IPS-NIHi11 (cell line): ENCODE data around the gene TIE1.

Source experiments
- DNase-seq: peaks from one replicate; pipeline ENCODE4 v3.0.0; 2012; ENCODE audit warnings: mixed read lengths, low spot score

TIE1 gene

DNA sequence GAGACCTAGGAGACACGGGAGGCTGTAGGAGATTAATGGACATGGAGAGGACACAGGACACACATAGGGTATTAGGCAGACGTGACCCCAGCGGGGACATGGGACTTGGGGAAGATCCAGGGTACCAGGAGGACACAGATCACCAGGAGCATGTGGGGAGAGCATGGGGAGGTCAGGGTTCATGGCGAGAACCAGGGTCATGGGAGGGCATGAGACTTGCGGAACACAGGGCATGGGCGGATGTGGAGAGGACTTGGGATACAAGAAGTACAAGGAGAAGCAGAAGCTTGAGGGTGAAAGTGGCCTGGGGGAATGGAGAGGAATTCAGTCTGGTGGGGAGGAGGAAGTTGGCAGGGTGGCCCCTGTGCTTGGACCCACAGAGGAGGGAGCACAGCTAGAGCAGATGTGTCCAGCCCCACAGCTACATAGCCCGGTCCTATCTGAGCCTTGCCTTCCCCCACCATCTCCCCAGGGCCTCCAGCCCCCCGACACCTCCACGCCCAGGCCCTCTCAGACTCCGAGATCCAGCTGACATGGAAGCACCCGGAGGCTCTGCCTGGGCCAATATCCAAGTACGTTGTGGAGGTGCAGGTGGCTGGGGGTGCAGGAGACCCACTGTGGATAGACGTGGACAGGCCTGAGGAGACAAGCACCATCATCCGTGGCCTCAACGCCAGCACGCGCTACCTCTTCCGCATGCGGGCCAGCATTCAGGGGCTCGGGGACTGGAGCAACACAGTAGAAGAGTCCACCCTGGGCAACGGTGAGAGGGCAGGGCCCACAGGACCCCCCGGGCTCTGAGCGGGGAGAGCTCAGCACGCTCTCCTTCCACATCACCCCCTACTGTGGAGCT, 12.1 kb downstream of the TIE1 start:
- DNase-seq = no peak

DNA sequence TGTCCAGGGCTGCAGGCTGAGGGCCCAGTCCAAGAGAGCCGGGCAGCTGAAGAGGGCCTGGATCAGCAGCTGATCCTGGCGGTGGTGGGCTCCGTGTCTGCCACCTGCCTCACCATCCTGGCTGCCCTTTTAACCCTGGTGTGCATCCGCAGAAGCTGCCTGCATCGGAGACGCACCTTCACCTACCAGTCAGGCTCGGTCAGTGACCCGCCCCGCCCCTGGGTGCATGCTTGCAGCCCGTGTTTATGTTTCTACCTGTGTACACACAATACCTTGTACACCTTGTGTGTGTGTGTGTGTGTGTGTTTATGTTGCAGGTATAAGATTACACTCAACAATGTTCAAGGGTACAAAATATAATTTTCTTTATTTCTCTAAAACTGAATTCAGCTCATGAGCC, 13.0 kb downstream of the TIE1 start:
- no peak for DNase-seq

DNA sequence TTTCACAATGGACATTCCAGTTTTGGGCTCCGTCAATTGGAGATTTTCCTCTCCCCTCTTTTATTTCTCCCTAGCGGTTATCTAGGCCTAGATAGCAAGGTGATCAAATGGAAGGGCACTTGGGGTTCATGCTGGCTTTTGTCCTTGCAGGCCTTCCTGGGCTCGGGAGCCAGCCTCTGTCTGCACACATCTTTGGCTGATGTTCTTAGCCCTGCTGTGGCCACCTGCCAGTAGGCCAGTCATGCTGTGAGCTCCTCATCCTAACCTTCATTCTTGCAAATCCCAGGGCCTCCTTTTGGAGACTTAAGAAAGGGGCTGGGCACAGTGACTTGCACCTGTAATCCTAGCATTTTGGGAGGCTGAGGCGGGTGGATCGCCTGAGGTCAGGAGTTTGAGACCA, 13.5 kb downstream of the TIE1 start:
- no peak for DNase-seq

DNA sequence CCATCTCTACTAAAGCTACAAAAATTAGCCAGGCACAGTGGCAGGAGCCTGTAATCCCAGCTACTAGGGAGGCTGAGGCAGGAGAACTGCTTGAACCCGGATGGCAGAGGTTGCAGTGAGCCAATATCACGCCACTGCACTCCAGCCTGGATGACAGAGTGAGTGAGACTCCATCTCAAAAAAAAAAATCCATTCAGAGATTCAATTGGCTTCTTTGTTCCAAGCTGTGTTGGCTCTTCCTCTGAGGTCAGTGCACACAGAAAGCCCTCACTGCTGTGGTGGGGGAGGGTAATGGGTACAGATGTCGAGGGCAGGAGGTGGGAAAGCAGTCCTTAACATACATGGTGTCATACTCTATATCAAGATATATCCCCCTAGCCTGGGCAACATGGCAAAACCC, 14.7 kb downstream of the TIE1 start:
- DNase-seq = no peak

DNA sequence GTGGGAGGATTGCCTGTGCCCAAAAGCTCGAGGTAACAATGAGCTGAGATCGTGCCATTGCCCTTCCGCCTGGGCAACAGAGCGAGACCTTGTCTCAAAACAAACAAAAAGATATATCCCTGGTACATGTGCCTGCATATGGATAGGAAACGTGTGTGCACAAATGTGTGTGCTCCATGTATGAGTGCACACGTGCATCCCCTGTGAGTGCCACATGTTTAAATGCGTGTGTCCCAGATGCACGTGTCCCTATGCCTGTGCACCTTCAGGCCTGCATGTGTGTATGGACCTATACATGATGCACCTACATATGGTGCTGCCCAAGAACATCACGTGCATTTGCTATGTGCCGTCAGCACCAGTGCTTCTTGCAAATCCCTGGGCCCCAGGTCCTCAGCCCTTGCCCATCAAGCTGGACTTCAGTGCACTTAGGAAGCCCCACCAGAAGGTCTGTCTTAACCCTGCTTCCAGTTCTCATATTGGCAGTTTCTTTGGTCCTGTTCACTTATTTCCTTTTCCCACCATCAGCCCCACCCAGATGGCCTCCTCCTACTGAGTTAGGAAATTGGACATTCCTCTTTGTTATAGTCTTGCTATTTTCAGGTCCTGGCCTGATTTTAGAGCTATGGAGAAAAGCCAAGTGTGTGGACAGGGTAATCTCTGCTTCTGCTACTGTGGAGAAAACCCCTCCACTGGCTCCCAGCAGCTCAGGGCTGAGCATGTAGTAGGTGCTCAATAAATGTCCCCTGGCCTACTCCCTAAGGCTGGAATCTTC, 15.4 kb downstream of the TIE1 start:
- no peak for DNase-seq

DNA sequence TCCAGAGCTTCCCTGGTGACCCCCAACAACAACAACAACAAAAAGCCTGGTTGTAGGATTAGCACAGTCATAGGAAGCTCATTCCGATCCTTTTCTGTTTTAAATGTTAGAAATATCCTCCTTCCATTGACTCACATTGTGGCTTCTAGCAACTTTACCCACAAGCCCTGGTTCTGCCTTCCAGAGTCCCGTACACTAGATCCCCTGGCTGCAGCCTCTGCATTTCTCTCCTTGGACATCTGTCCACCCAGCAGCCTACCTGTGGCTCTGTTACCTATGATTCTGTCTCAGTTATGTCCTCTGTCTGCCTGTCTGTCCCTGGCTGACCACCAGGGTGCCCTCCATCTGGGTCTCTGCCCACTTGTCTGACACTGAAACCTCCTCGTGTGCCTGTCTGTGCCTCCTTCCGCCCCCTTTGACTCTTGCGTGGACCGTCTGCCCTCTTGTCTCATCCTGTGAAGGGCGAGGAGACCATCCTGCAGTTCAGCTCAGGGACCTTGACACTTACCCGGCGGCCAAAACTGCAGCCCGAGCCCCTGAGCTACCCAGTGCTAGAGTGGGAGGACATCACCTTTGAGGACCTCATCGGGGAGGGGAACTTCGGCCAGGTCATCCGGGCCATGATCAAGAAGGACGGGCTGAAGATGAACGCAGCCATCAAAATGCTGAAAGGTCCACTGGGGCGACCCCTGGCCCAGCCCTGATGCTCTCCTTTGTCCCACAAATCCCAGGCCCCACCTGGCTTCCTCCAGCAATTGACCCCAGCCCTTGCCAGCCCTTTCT, 16.1 kb downstream of the TIE1 start:
- DNase-seq = peak; percentile 58

DNA sequence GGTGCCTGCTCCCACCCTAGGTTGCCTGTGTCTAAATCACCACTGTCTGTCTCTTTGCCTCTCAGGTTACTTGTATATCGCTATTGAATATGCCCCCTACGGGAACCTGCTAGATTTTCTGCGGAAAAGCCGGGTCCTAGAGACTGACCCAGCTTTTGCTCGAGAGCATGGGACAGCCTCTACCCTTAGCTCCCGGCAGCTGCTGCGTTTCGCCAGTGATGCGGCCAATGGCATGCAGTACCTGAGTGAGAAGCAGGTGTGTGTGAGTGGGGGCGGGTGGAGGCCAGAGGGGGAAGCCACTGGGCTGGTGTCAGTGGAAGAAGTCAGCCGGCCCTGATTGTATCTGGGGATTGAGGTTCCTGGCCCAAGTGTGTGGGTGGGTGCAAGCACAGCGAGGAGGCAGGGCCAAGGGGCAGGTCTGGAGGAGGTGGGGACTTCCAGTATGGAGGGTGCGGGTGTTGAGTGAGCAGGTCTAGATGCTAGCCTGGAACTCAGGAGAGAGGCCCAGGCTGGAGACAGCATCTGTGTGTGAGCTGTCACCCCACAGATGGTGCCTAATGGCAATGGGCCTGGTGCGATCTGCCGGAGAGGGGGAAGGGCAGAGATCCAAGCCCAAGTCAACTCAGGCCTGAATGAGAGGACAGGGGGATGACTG, 17.2 kb downstream of the TIE1 start:
- no peak for DNase-seq

DNA sequence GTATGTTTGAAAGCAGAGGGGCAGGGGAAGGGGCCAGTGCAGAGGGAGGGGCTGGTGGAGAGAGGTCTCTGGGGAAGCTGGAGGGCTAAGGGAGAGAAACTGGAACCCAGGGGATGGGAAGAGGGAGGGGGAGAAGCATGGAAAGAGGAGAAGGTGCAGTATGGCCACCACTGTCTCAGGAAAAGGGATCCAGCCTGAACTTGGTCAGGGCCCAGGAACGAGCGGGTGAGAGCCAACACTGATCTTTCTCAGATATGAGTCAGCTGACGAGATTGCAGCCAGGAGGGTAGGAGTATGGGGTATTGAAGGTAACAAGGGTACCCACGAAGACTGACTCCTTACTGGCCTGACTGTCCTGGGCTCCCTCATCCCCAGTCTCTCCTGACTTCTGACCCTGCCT, 18.0 kb downstream of the TIE1 start:
- no peak for DNase-seq

DNA sequence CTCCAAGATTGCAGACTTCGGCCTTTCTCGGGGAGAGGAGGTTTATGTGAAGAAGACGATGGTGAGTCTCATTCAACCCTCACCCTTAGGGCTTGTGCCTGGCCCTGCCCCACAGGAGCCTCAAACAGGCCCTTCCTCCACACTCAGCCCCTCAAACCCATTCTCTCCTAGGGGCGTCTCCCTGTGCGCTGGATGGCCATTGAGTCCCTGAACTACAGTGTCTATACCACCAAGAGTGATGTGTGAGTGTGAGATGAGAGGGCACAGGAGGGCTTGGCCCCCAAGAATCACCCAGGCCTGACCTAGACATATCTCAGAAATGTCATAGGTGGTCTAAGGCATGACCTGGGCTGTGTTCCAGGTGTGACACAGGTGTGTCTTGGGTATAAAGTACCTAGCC, 18.5 kb downstream of the TIE1 start:
- DNase-seq = no peak

DNA sequence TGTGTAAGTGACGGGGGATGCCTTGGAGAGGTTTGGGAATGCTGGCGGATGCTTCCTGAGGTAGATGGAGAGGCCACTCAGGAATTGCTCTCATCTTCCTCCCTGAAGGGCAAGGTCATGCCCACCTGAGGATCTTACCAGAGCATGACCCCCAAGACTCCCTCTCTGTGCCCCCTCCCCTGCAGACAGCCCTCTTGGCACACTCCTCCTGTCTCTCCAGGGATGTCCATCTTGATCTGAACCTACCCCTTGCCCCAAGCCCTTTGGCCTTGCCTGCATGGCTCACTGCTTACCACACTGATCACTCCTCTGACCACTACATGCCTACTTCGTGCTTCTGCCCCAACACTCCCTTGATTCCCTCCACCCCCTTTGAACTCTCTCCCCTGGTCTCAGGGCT, 19.0 kb downstream of the TIE1 start:
- DNase-seq = no peak

DNA sequence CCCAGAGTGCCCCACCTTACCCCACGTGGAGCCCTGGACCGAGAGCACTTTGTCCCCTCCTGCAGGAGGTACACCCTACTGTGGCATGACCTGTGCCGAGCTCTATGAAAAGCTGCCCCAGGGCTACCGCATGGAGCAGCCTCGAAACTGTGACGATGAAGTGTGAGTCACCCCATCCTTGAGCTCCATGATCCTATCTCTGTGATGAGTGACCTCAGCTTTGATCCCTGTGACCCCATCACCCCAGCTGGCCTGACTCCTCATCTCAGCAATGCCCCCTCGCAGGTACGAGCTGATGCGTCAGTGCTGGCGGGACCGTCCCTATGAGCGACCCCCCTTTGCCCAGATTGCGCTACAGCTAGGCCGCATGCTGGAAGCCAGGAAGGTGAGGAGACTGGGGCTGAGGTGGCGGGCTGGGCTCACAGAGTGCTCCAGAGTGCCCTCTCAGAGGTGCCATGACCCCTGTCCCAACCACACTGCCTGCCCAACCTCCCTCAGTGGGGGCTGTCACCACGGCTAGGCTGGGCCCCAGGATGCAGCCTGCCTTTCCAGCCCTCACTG, 20.6 kb downstream of the TIE1 start:
- DNase-seq = no peak

DNA sequence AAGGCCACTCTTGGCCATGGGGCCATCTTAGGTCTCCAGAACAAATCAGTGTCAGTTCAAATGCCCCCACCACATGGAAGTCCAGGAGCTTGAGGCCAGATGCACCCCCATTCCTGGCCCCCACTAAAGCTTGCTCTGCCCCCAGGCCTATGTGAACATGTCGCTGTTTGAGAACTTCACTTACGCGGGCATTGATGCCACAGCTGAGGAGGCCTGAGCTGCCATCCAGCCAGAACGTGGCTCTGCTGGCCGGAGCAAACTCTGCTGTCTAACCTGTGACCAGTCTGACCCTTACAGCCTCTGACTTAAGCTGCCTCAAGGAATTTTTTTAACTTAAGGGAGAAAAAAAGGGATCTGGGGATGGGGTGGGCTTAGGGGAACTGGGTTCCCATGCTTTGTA, 21.7 kb downstream of the TIE1 start:
- DNase-seq = no peak

DNA sequence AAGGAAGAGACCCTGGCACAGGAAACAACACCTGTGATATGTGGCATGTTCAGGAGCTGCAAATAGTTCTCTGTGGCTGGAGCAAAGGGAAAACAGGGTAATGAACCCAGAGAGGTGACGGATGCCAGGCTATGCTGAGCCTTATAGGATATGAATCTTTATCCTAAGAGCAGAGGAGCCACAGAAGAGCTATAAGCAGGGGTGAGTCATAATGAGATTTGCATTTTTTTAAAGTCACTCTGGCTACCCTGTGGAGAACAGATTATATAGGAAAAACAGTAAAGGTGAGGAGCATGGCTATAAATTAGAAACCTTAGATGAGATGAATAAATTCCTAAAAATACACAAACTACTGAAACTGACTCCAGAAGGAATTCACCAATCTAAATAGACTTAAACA, 24.0 kb downstream of the TIE1 start:
- no peak for DNase-seq

DNA sequence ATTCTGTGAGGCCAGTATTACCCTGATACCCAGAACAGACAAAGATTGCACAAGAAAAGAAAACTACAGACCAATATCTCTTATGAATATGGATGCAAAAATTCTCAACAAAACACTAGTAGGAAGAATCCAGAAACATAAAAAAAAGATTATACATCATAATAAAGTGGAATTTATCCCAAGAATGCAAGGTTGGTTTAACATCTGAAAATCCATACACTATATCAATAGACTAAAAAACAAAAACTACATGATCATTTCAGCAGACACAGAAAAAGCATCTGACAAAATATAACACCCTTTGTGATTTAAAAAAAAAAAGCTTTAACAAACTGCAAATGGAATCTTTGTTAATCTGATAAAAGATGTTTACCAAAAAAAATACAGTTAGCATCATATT, 24.6 kb downstream of the TIE1 start:
- DNase-seq = no peak

DNA sequence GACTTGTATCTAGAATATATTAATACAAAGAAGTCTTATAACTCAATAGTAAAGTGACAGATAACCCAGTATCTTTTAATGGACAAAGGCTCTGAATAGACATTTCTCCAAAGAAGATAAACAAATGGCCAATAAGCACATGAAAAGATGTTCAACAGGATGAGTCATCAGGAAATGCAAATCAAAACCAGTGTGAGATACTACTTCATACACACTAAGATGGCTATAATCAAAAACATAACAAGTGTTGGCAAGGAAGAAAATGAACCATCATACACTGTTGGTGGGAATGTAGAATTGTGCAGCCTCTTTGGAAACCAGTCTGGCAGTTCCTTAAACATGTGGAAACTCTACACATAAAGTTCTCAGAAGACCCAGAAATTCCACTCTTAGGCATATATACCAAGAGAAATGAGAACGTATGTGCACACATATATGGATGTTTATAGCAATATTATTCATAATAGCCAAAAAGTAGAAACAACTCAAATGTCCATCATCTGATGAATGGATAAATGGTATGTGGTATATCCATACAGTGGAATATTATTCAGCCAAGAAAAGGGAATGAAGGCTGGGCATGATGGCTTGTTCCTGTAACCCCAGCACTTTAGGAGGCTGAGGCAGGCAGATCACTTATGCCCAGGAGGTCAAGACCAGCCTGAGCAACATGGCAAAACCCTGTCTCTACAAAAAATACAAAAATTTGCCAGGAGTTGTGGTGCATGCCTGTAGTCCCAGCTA, 26.9 kb downstream of the TIE1 start:
- no peak for DNase-seq

DNA sequence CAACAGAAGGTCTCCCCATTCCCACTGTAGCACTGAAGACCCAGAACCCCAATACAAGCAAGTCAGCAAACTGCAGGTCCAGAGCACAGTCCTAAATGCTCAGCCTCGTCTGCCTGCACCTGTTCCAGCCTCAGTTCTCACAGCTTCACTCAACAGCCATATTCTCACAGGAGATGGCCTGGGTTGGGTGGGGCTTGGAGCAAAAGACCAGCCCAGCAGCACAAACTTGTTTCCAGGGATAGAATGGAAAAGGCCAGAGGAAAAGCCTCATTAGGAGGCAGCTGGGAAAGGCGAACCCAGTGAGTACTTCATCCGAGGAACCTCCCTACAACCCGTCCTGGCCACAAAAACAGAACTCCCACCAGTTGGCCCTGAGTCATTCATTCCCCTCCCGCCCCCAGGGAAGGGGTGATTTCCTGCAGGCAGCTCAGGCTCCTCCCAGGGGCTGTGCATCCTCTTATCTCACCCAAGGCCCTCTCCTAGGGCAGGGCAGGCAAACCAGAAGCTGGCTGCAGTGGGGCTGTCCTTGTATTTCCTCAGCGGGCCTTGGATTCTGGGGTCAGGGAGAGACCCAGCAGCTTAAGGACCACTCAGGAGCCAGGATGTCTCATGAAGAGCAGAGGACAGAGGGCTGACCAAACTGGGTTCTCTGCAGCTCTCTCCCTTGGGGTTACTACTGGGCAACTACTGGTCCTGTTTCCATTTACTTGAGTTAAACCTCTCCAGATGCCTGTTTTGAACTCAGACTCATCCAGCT, 29.4 kb downstream of the TIE1 start:
- peak; percentile 58 for DNase-seq

DNA sequence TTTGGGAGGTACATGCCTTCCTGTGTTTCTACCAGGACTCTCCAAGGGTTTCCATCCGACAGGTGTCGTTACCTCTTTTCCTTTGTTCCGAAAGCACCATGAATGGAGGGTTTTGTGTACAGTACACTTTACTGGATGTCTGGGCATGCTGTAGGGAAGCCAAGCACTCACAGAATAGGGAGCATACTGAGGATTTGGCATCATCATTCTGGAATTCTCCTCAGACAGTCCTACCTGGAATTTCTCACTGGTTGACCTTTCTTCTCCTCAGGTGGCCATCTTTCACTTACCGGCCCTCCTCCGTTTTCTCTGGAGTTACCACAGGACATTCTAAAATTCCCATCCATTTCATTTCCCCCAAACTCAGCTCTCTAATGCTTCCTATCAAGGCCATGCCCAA, 30.9 kb downstream of the TIE1 start:
- no peak for DNase-seq

DNA sequence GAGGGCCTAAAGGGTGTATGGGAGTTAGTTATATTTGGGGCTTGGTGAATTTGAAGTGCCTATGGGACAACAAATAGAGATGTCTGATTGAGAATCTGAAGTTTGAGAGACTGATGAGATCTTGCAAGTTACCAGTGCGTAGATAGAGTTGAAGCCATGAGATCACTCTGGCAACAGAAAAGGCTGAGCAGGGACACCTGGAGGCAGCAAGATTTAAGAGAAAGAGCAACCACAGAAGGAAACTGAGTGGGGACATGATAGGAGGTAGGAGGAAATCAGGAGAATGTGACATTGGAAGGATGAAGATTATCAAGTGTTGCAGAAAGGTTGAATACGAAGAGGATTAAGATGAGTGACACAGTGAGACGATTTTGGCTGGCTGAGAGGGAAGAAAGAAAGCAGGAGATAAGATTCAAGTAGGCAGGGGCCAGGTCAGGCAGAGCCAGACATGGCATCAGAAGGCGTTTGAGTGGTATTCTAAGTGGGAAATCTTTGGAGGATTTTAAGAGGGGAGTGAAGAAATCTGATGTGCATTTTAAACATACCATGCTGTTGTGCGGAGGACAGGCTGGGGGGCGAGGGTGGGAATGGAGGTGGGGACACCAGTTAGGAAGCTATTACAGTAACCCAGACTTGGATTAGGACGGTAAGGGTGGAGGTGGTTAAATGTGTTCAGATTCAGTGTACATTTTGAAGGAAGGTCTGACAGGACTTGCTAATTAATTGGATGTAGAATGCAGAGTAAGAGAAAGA, 33.8 kb downstream of the TIE1 start:
- DNase-seq = no peak

DNA sequence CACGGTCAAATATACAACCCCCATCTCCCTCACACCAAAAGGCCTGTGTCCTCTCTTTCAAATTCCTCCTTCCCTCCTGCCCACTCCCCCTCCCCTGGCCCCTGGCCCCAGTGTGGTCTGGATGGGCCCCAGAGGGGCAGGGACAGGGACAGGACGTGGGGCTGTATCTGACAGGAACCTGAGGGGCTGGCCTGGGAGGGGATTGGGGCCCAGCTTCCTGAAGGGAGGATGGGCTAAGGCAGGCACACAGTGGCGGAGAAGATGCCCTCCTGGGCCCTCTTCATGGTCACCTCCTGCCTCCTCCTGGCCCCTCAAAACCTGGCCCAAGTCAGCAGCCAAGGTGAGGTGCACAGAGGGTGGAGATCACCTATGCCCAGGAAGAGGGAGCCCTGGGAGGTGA, 36.8 kb downstream of the TIE1 start, which contains the start of gene MPL:
Gene MPL, plus strand, starts transcription at position 231 of the 400 bp plus-strand sequence. Its CDS starts 31 bp downstream, at position 262.
- DNase-seq = no peak

DNA sequence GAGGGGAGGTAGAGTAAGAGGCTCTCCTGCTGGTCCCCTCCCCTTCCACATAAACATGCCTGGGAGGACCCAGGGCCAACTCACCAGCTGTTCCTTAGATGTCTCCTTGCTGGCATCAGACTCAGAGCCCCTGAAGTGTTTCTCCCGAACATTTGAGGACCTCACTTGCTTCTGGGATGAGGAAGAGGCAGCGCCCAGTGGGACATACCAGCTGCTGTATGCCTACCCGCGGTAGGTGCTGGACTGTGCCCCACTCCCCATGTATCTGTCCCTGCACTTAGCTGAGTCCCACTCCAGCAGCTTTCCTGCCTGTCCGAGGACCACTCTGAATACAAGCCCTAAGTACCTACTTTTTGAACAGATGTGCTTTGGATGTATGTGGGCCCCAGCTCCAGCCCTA, 37.2 kb downstream of the TIE1 start:
- DNase-seq = no peak
